ENCODE results near the gene FCHSD1.

GRCh38 chr5:141637767-141638419, 13.3 kb downstream of the FCHSD1 start:
- TF ChIP-seq CTCF (IDR thresholded peaks at IDR 0.05; ENCODE audit: insufficient read depth, low read length) (no peak), GABPA (IDR thresholded peaks at IDR 0.05; ENCODE audit: low read depth) (no peak), POLR2AphosphoS5 (IDR thresholded peaks at IDR 0.05; ENCODE audit: low read depth) (no peak)
- TF ChIP-seq, protein P1, sequence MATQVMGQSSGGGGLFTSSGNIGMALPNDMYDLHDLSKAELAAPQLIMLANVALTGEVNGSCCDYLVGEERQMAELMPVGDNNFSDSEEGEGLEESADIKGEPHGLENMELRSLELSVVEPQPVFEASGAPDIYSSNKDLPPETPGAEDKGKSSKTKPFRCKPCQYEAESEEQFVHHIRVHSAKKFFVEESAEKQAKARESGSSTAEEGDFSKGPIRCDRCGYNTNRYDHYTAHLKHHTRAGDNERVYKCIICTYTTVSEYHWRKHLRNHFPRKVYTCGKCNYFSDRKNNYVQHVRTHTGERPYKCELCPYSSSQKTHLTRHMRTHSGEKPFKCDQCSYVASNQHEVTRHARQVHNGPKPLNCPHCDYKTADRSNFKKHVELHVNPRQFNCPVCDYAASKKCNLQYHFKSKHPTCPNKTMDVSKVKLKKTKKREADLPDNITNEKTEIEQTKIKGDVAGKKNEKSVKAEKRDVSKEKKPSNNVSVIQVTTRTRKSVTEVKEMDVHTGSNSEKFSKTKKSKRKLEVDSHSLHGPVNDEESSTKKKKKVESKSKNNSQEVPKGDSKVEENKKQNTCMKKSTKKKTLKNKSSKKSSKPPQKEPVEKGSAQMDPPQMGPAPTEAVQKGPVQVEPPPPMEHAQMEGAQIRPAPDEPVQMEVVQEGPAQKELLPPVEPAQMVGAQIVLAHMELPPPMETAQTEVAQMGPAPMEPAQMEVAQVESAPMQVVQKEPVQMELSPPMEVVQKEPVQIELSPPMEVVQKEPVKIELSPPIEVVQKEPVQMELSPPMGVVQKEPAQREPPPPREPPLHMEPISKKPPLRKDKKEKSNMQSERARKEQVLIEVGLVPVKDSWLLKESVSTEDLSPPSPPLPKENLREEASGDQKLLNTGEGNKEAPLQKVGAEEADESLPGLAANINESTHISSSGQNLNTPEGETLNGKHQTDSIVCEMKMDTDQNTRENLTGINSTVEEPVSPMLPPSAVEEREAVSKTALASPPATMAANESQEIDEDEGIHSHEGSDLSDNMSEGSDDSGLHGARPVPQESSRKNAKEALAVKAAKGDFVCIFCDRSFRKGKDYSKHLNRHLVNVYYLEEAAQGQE (IDR thresholded peaks at IDR 0.05; ENCODE audit: insufficient replicate concordance, low read depth), result peak; percentile 92
